ENCODE measurements around the gene RUFY1.
A peak's percentile ranks its signal among the peaks of the same experiment; 100 is the strongest.

Gene RUFY1

GRCh38 chr5:179607160-179607931, 57.0 kb downstream of the RUFY1 start:
- no peak overlapping the region for H3K4me3 ChIP-seq (replicated peaks; ENCODE audit: insufficient read depth, low read length)
- no peak overlapping the region for H3K27ac ChIP-seq (replicated peaks)
- H3K27me3 ChIP-seq (ENCODE audit: insufficient read depth, poor library complexity, severe bottlenecking) = no peaks in the 10 kb centered on the region
- TF ChIP-seq GABPA (IDR thresholded peaks at IDR 0.05; ENCODE audit: low read depth) (no peak), POLR2AphosphoS5 (IDR thresholded peaks at IDR 0.05; ENCODE audit: low read depth) (peak; percentile 29; the same call in 1 of the 2 replicates)
- no peak for DNase-seq (ENCODE audit: low read depth in 1 of 2, low spot score in 1 of 2)

GRCh38 chr5:179608131-179608581, 57.8 kb downstream of the RUFY1 start:
- TF ChIP-seq REST (IDR thresholded peaks at IDR 0.05; ENCODE audit: insufficient replicate concordance, low read depth) = no peak
- no peak for TF ChIP-seq CTCF (IDR thresholded peaks at IDR 0.05; ENCODE audit: insufficient read depth, low read length)
- DNase-seq (ENCODE audit: low read depth in 1 of 2, low spot score in 1 of 2) = peak in 1 of 2 experiments; percentile 58
- Histone ChIP-seq H3K27ac (replicated peaks) (no peak overlapping the region), H3K27me3 (ENCODE audit: insufficient read depth, poor library complexity, severe bottlenecking) (no peaks in the 10 kb centered on the region), H3K4me3 (replicated peaks; ENCODE audit: insufficient read depth, low read length) (no peak overlapping the region)

GRCh38 chr5:179609834-179610108, 59.4 kb downstream of the RUFY1 start:
- Histone ChIP-seq H3K27me3 (ENCODE audit: insufficient read depth, poor library complexity, severe bottlenecking) (no peaks in the 10 kb centered on the region), H3K27ac (replicated peaks) (no peak overlapping the region), H3K4me3 (replicated peaks; ENCODE audit: insufficient read depth, low read length) (no peak overlapping the region)
- DNase-seq (ENCODE audit: low read depth in 1 of 2, low spot score in 1 of 2) = no peak
- TF ChIP-seq REST (IDR thresholded peaks at IDR 0.05; ENCODE audit: insufficient replicate concordance, low read depth) (no peak), GABPA (IDR thresholded peaks at IDR 0.05; ENCODE audit: low read depth) (no peak), CTCF (IDR thresholded peaks at IDR 0.05; ENCODE audit: insufficient read depth, low read length) (no peak), POLR2AphosphoS5 (IDR thresholded peaks at IDR 0.05; ENCODE audit: low read depth) (no peak), SPI1 (IDR thresholded peaks at IDR 0.05; ENCODE audit: borderline replicate concordance, low read depth) (no peak)

- TF ChIP-seq REST (IDR thresholded peaks at IDR 0.05; ENCODE audit: insufficient replicate concordance, low read depth) (no peak), POLR2AphosphoS5 (IDR thresholded peaks at IDR 0.05; ENCODE audit: low read depth) (peak; percentile 39; the same call in 1 of the 2 replicates)
- no peak overlapping the region for H3K27ac ChIP-seq (replicated peaks)
- H3K27me3 ChIP-seq (ENCODE audit: insufficient read depth, poor library complexity, severe bottlenecking) = no peaks in the 10 kb centered on the region
Measured at GRCh38 chr5:179610109-179610902, 60.0 kb downstream of the RUFY1 start.

More at GRCh38 chr5:179610109-179610902, 60.0 kb downstream of the RUFY1 start:
- peak in 1 of 2 experiments; percentile 12 for DNase-seq (ENCODE audit: low read depth in 1 of 2, low spot score in 1 of 2)
- H3K4me3 ChIP-seq (replicated peaks; ENCODE audit: insufficient read depth, low read length) = no peak overlapping the region

Measured in HL-60 (cell line).